ACC112 (cell line): ENCODE data around the gene SOX18.

Source experiments
- H2AFZ ChIP-seq: fragments of 200-600 bp; sonication (generic); one replicate; pipeline ENCODE4 v1.6.0; 2017; ENCODE audit warnings: antibody characterized with exemption, low read length; ENCODE audit not compliant: unreplicated experiment
- H3K27ac ChIP-seq: fragments of 200-600 bp; sonication (generic); 2 replicates; pipeline ENCODE4 v1.5.1; 2014; ENCODE audit warnings: low read depth, mild to moderate bottlenecking, antibody characterized with exemption, low read length, moderate library complexity
- H3K27me3 ChIP-seq: fragments of 200-600 bp; sonication (generic); 2 replicates; pipeline ENCODE4 v1.6.1; 2014; ENCODE audit warnings: mild to moderate bottlenecking, antibody characterized with exemption, low read length, moderate library complexity, mixed read lengths; ENCODE audit not compliant: insufficient read depth
- H3K36me3 ChIP-seq: fragments of 200-600 bp; sonication (generic); 2 replicates; pipeline ENCODE4 v1.6.1; 2016; ENCODE audit warnings: mild to moderate bottlenecking, antibody characterized with exemption, low read length, moderate library complexity, mixed read lengths; ENCODE audit not compliant: insufficient read depth
- H3K4me1 ChIP-seq: fragments of 200-600 bp; sonication (generic); one replicate; pipeline ENCODE4 v1.6.1; 2016; ENCODE audit warnings: low read length, mixed read lengths; ENCODE audit not compliant: insufficient read depth, unreplicated experiment, control insufficient read depth
- H3K4me3 ChIP-seq: fragments of 200-600 bp; sonication (generic); 2 replicates; pipeline ENCODE4 v1.5.1; 2014; ENCODE audit warnings: mild to moderate bottlenecking, low read depth, low read length
- H3K79me2 ChIP-seq: fragments of 200-600 bp; sonication (generic); one replicate; pipeline ENCODE4 v1.6.0; 2016; ENCODE audit warnings: low read length; ENCODE audit not compliant: control insufficient read depth, unreplicated experiment, insufficient read depth

The SOX18 gene

GRCh38 chr20:64049060-64049877 is at the start of gene SOX18:
SOX18 (minus strand) TSS chr20:64049639; CDS start chr20:64049516, 123 bp downstream.
- H3K4me3 ChIP-seq = no peak within 1 kb of the TSS
- no peak within 1 kb of the TSS for H3K27ac ChIP-seq
- no peak within 1 kb of the TSS for H2AFZ ChIP-seq
- peaks cover 26% of the 10 kb centered on the region for H3K27me3 ChIP-seq
- H3K79me2 ChIP-seq = no peaks in the 10 kb centered on the region
- peaks cover 20% of the 10 kb centered on the region for H3K4me1 ChIP-seq
- no peaks in the 10 kb centered on the region for H3K36me3 ChIP-seq

DNA sequence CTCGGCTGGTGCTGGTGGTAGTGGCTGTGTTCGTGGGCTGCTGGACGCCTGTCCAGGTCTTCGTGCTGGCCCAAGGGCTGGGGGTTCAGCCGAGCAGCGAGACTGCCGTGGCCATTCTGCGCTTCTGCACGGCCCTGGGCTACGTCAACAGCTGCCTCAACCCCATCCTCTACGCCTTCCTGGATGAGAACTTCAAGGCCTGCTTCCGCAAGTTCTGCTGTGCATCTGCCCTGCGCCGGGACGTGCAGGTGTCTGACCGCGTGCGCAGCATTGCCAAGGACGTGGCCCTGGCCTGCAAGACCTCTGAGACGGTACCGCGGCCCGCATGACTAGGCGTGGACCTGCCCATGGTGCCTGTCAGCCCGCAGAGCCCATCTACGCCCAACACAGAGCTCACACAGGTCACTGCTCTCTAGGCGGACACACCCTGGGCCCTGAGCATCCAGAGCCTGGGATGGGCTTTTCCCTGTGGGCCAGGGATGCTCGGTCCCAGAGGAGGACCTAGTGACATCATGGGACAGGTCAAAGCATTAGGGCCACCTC is 49.1 kb upstream of the SOX18 start:
- Histone ChIP-seq H3K4me3 (no peak overlapping the region), H3K36me3 (no peaks in the 10 kb centered on the region), H2AFZ (no peak overlapping the region), H3K4me1 (no peaks in the 10 kb centered on the region), H3K27ac (no peak overlapping the region), H3K27me3 (peaks cover 32% of the 10 kb centered on the region), H3K79me2 (no peaks in the 10 kb centered on the region)

- peaks cover 12% of the 10 kb centered on the region for H3K27me3 ChIP-seq
- H3K4me3 ChIP-seq = no peak overlapping the region
- no peak overlapping the region for H3K27ac ChIP-seq
- no peaks in the 10 kb centered on the region for H3K36me3 ChIP-seq
- no peaks in the 10 kb centered on the region for H3K79me2 ChIP-seq
- no peaks in the 10 kb centered on the region for H3K4me1 ChIP-seq
- no peak overlapping the region for H2AFZ ChIP-seq
Measured at GRCh38 chr20:64096535-64096934, 47.1 kb upstream of the SOX18 start.

- H2AFZ ChIP-seq = no peak overlapping the region
- H3K27me3 ChIP-seq = peaks cover 6% of the 10 kb centered on the region
- no peak overlapping the region for H3K27ac ChIP-seq
- H3K4me1 ChIP-seq = no peaks in the 10 kb centered on the region
- no peaks in the 10 kb centered on the region for H3K79me2 ChIP-seq
- H3K4me3 ChIP-seq = no peak overlapping the region
- no peaks in the 10 kb centered on the region for H3K36me3 ChIP-seq
Measured at GRCh38 chr20:64095927-64096326, 46.5 kb upstream of the SOX18 start.

- Histone ChIP-seq H3K4me3 (no peak overlapping the region), H3K4me1 (no peaks in the 10 kb centered on the region), H3K79me2 (no peaks in the 10 kb centered on the region), H2AFZ (no peak overlapping the region), H3K27me3 (peaks cover 1% of the 10 kb centered on the region; the same call in 1 of the 2 replicates), H3K36me3 (no peaks in the 10 kb centered on the region), H3K27ac (no peak overlapping the region)
Measured at GRCh38 chr20:64095455-64095854, 46.0 kb upstream of the SOX18 start.

- Histone ChIP-seq H2AFZ (no peak overlapping the region), H3K4me3 (no peak overlapping the region), H3K79me2 (no peaks in the 10 kb centered on the region), H3K27me3 (no peaks in the 10 kb centered on the region), H3K4me1 (no peaks in the 10 kb centered on the region), H3K36me3 (no peaks in the 10 kb centered on the region), H3K27ac (no peak overlapping the region)
Measured at GRCh38 chr20:64093013-64093503, 43.6 kb upstream of the SOX18 start.

- Histone ChIP-seq H3K27me3 (no peaks in the 10 kb centered on the region), H3K36me3 (no peaks in the 10 kb centered on the region), H3K79me2 (no peaks in the 10 kb centered on the region), H2AFZ (no peak overlapping the region), H3K4me3 (no peak overlapping the region), H3K4me1 (no peaks in the 10 kb centered on the region), H3K27ac (no peak overlapping the region)
Measured at GRCh38 chr20:64092258-64093012, 43.0 kb upstream of the SOX18 start.

GRCh38 chr20:64091770-64092169 is 42.3 kb upstream of the SOX18 start:
- H3K4me1 ChIP-seq = no peaks in the 10 kb centered on the region
- no peaks in the 10 kb centered on the region for H3K79me2 ChIP-seq
- H3K36me3 ChIP-seq = no peaks in the 10 kb centered on the region
- peaks cover 1% of the 10 kb centered on the region; the same call in 1 of the 2 replicates for H3K27me3 ChIP-seq
- H3K27ac ChIP-seq = no peak overlapping the region
- H2AFZ ChIP-seq = no peak overlapping the region
- no peak overlapping the region for H3K4me3 ChIP-seq

DNA sequence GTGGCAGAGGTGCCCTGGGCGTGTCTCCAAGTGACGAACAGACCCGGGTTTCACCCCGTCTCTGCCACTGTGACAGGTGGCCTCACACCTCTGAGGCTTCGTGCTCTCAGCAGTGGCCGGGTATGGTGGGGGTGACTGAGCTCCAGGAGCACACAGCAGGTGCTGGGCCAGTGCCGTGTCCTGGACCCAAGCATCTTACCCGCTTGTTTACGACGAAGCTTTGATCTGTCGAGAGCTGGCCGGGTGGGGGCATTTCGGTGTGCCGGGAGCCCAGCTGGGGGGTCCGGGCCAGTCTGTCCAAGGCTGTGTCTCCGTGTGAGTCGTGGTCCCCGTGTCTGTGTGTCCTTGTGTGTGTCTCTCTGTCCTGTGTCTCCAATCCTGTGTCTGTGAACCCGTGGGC is 41.9 kb upstream of the SOX18 start:
- no peak overlapping the region for H3K27ac ChIP-seq
- no peaks in the 10 kb centered on the region for H3K36me3 ChIP-seq
- H3K4me3 ChIP-seq = no peak overlapping the region
- no peaks in the 10 kb centered on the region for H3K79me2 ChIP-seq
- H3K4me1 ChIP-seq = no peaks in the 10 kb centered on the region
- H2AFZ ChIP-seq = no peak overlapping the region
- peaks cover 5% of the 10 kb centered on the region for H3K27me3 ChIP-seq

DNA sequence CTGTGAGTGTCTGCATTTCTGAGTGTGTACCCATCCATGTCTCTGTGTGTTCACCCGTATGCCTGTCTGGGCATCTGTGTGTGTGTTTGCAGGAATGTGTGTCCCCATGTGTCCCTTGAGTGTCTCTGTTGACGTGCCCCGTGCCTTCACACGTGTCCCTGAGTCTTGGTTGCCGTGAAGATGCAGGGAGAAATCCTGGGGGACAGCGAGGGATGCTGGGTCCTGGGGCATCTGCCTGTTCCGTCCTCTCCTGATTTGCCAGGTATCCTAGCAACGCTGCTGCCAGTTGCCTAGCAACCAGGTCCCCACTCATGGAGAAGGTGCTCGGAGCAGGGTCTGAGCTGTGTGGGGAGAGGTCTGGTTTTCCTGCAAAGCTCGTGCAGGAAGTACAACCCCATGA is 40.7 kb upstream of the SOX18 start:
- Histone ChIP-seq H2AFZ (no peak overlapping the region), H3K27me3 (peaks cover 17% of the 10 kb centered on the region), H3K36me3 (no peaks in the 10 kb centered on the region), H3K27ac (no peak overlapping the region), H3K79me2 (no peaks in the 10 kb centered on the region), H3K4me1 (no peaks in the 10 kb centered on the region), H3K4me3 (no peak overlapping the region)
